Sigmoid colon (tissue), 7 donors: ENCODE measurements around the gene BLID. TPM values are rescaled to one million over a fixed set of nuclear protein-coding genes. Genes with fewer than 3 reads are reported as not detected.
A peak's percentile ranks its signal among the peaks of the same experiment; 100 is the strongest.

Experiments
- DNase-seq: peaks from one replicate; pipeline ENCODE4 v3.0.0-alpha.2; 2019
- H3K27ac ChIP-seq, 4 donors: fragments of 200-600 bp; sonication (generic); one replicate each; pipeline ENCODE4 v1.5.1; 2016 to 2019; ENCODE audit warnings: mild to moderate bottlenecking in 1 of 4
- H3K27me3 ChIP-seq, 3 donors: fragments of 200-600 bp; sonication (generic); one replicate each; pipeline ENCODE4 v1.5.1; 2019; ENCODE audit warnings: mild to moderate bottlenecking in 1 of 3
- H3K36me3 ChIP-seq, 4 donors: fragments of 200-600 bp; sonication (generic); one replicate each; pipeline ENCODE4 v1.5.1; 2016 to 2019
- H3K4me1 ChIP-seq, 4 donors: fragments of 200-600 bp; sonication (generic); one replicate each; pipeline ENCODE4 v1.5.1; 2017 to 2019
- H3K4me3 ChIP-seq, 4 donors: fragments of 200-600 bp; sonication (generic); one replicate each; pipeline ENCODE4 v1.5.1; 2017 to 2019; ENCODE audit warnings: mild to moderate bottlenecking in 2 of 4, moderate library complexity in 1 of 4
- H3K9me3 ChIP-seq, 4 donors: fragments of 200-600 bp in 3 of 4; sonication (generic) in 3 of 4; one replicate each; pipeline versions ENCODE4 v1.5.1 to v1.6.1; 2013 to 2019
- CTCF ChIP-seq, 4 experiments: fragments of 450-650 bp in 3 of 4; fragments of 200-600 bp in 1 of 4; IDR thresholded peaks; one replicate each; pipeline ENCODE4 v1.5.1; 2016 to 2019; ENCODE audit warnings: antibody characterized with exemption in 4 of 4, mild to moderate bottlenecking in 3 of 4, moderate library complexity in 2 of 4
- EP300 ChIP-seq, 4 donors: sonication (generic); formaldehyde crosslinking; IDR thresholded peaks; one replicate each; pipeline ENCODE4 v1.6.1; 2017; ENCODE audit warnings: antibody characterized with exemption in 4 of 4
- POLR2A ChIP-seq, 2 donors: fragments of 450-650 bp; IDR thresholded peaks; one replicate each; pipeline ENCODE4 v1.6.1; 2016; ENCODE audit warnings: antibody characterized with exemption in 2 of 2, mild to moderate bottlenecking in 2 of 2, moderate library complexity in 2 of 2
- POLR2AphosphoS5 ChIP-seq, 4 donors: sonication (generic); formaldehyde crosslinking; IDR thresholded peaks; one replicate each; pipeline ENCODE4 v1.6.1; 2017; ENCODE audit warnings: antibody characterized with exemption in 4 of 4
- WGBS, 2 donors: extraction: QIAGEN DNeasy Blood & Tissue Kit; methylation state at CpG; one replicate each; pipeline ENCODE4 v1.1.7; 2013; 5-methylcytosine and 5-hydroxymethylcytosine counted together
- intact Hi-C: fragments of 100-400 bp; cut with DNase I; formaldehyde crosslinking; loops from one replicate; pipeline ENCODE4 v1.15.1; 2023
- polyA plus RNA-seq, 3 donors: library from polyadenylated mRNA; stranded (reverse); fragments of 200-250 nt; gene quantifications; one replicate each; pipeline ENCODE4 v1.2.3, GENCODE V29; 2013
- total RNA-seq, 4 donors: library from RNA; depleted of rRNA; stranded (reverse); fragments of >200 nt; gene quantifications; one replicate each; pipeline ENCODE4 v1.1.0, GENCODE V29; 2016
- donor health status: healthy with polysubstance abuse.
- donor health status: Bipolar disorder and iron deficiency.
- donor health status: healthy.

BLID gene
- total and polyA plus RNA-seq, 7 donors = 0.09 to 2.2 (median 1.9) TPM; not detected in 2

- Histone ChIP-seq H3K36me3 (peaks cover 0 to 7% (median 0%) of the 10 kb centered on the region in 4 donors), H3K4me3 (no peak overlapping the region), H3K9me3 (no peaks in the 10 kb centered on the region), H3K27ac (peak overlapping the region in 3 of 4 donors; percentile 42 to 63 (median 52)), H3K4me1 (peaks cover 0 to 24% (median 15%) of the 10 kb centered on the region in 4 donors), H3K27me3 (no peaks in the 10 kb centered on the region)
- TF ChIP-seq EP300 (IDR thresholded peaks at IDR 0.05) (no peak), POLR2AphosphoS5 (IDR thresholded peaks at IDR 0.05) (peak in 3 of 4 donors; percentile 24 to 56 (median 43)), POLR2A (IDR thresholded peaks at IDR 0.05) (no peak)
- DNase-seq = no peak
- WGBS, 2 donors = 56 to 65% methylated on average over 1 of the region's 1 CpG
- intact Hi-C loops = no loop called here
These were observed 30.8 kb downstream of the BLID start for GRCh38 chr11:122085264-122085663.

- WGBS, 2 donors = 90 to 94% methylated on average over 2 of the region's 2 CpGs
- H3K36me3 ChIP-seq = no peaks in the 10 kb centered on the region
- intact Hi-C loops = no loop called here
- H3K27me3 ChIP-seq = no peaks in the 10 kb centered on the region
- DNase-seq = no peak
- TF ChIP-seq POLR2A (IDR thresholded peaks at IDR 0.05) (no peak), POLR2AphosphoS5 (IDR thresholded peaks at IDR 0.05) (no peak), EP300 (IDR thresholded peaks at IDR 0.05) (no peak), CTCF (IDR thresholded peaks at IDR 0.05) (no peak)
- H3K4me3 ChIP-seq = no peak overlapping the region
- H3K27ac ChIP-seq = no peak overlapping the region
- H3K9me3 ChIP-seq = no peaks in the 10 kb centered on the region
- peaks cover 0 to 16% (median 10%) of the 10 kb centered on the region in 4 donors for H3K4me1 ChIP-seq
These were observed 33.8 kb downstream of the BLID start for GRCh38 chr11:122082205-122082604.

- Histone ChIP-seq H3K36me3 (no peaks in the 10 kb centered on the region), H3K27me3 (no peaks in the 10 kb centered on the region), H3K4me3 (no peak overlapping the region), H3K4me1 (peaks cover 0 to 16% (median 10%) of the 10 kb centered on the region in 4 donors), H3K9me3 (no peaks in the 10 kb centered on the region), H3K27ac (no peak overlapping the region)
- no peak for DNase-seq
- TF ChIP-seq EP300 (IDR thresholded peaks at IDR 0.05) (no peak), POLR2AphosphoS5 (IDR thresholded peaks at IDR 0.05) (no peak)
- intact Hi-C loops = no loop called here
These were observed 34.9 kb downstream of the BLID start for GRCh38 chr11:122081073-122081472.

GRCh38 chr11:122077459-122077858 lies 38.6 kb downstream of the BLID start:
- TF ChIP-seq POLR2A (IDR thresholded peaks at IDR 0.05) = no peak
- no peak for TF ChIP-seq CTCF (IDR thresholded peaks at IDR 0.05)
- no peak for TF ChIP-seq EP300 (IDR thresholded peaks at IDR 0.05)
- TF ChIP-seq POLR2AphosphoS5 (IDR thresholded peaks at IDR 0.05) = no peak

GRCh38 chr11:122076512-122077120 lies 39.4 kb downstream of the BLID start:
- Histone ChIP-seq H3K9me3 (no peaks in the 10 kb centered on the region), H3K27me3 (no peaks in the 10 kb centered on the region), H3K4me1 (peaks cover 0 to 6% (median 4%) of the 10 kb centered on the region in 4 donors), H3K36me3 (no peaks in the 10 kb centered on the region), H3K27ac (no peak overlapping the region), H3K4me3 (no peak overlapping the region)
- WGBS, 2 donors = 77 to 86% methylated on average over 6 of the region's 6 CpGs
- TF ChIP-seq CTCF (IDR thresholded peaks at IDR 0.05) (no peak), POLR2AphosphoS5 (IDR thresholded peaks at IDR 0.05) (no peak), POLR2A (IDR thresholded peaks at IDR 0.05) (no peak), EP300 (IDR thresholded peaks at IDR 0.05) (no peak)
- no peak for DNase-seq
- intact Hi-C loops = no loop called here

More at GRCh38 chr11:122077459-122077858, 38.6 kb downstream of the BLID start:
- H3K4me1 ChIP-seq = peaks cover 0 to 5% (median 0%) of the 10 kb centered on the region in 4 donors
- H3K9me3 ChIP-seq = no peaks in the 10 kb centered on the region
- H3K27ac ChIP-seq = no peak overlapping the region
- 94 to 98% methylated on average over 1 of the region's 1 CpG for WGBS, 2 donors
- H3K36me3 ChIP-seq = no peaks in the 10 kb centered on the region
- H3K4me3 ChIP-seq = no peak overlapping the region
- no peak for DNase-seq
- H3K27me3 ChIP-seq = no peaks in the 10 kb centered on the region
- intact Hi-C loops = no loop called here
